ENCODE measurements around the gene DYSF.

The DYSF gene

GRCh38 chr2:71503837-71504236 is 50.5 kb downstream of the DYSF start:
- no peak for DNase-seq

GRCh38 chr2:71504611-71505010 is 51.2 kb downstream of the DYSF start:
- no peak for DNase-seq

GRCh38 chr2:71505086-71505769 is 51.9 kb downstream of the DYSF start:
- no peak for DNase-seq

- DNase-seq, result no peak
Observed at GRCh38 chr2:71505770-71506140, 52.4 kb downstream of the DYSF start.

GRCh38 chr2:71506222-71507153 is 53.1 kb downstream of the DYSF start:
- DNase-seq, result no peak

- DNase-seq, result no peak
Observed at GRCh38 chr2:71507476-71507875, 54.1 kb downstream of the DYSF start.

GRCh38 chr2:71510196-71510807 is 56.9 kb downstream of the DYSF start:
- peak; percentile 75 for DNase-seq

GRCh38 chr2:71510938-71511337 is 57.6 kb downstream of the DYSF start:
- DNase-seq, result no peak

- DNase-seq, result no peak
Observed at GRCh38 chr2:71511776-71512175, 58.4 kb downstream of the DYSF start.

GRCh38 chr2:71512386-71512785 is 59.0 kb downstream of the DYSF start:
- DNase-seq, result no peak

- no peak for DNase-seq
Observed at GRCh38 chr2:71513096-71513495, 59.7 kb downstream of the DYSF start.

GRCh38 chr2:71513721-71514120 is 60.4 kb downstream of the DYSF start:
- DNase-seq, result no peak

- no peak for DNase-seq
Observed at GRCh38 chr2:71516253-71516888, 63.0 kb downstream of the DYSF start.

GRCh38 chr2:71517851-71518250 is 64.5 kb downstream of the DYSF start:
- no peak for DNase-seq

- no peak for DNase-seq
Observed at GRCh38 chr2:71521436-71521950, 68.1 kb downstream of the DYSF start.

GRCh38 chr2:71524476-71524875 is 71.1 kb downstream of the DYSF start:
- no peak for DNase-seq

GRCh38 chr2:71526141-71526540 is 72.8 kb downstream of the DYSF start:
- no peak for DNase-seq

- no peak for DNase-seq
Observed at GRCh38 chr2:71526975-71527374, 73.6 kb downstream of the DYSF start.

- DNase-seq, result no peak
Observed at GRCh38 chr2:71528131-71528591, 74.8 kb downstream of the DYSF start.

GRCh38 chr2:71528749-71529148 is 75.4 kb downstream of the DYSF start:
- DNase-seq, result no peak

- no peak for DNase-seq
Observed at GRCh38 chr2:71530211-71530610, 76.8 kb downstream of the DYSF start.

- DNase-seq, result no peak
Observed at GRCh38 chr2:71530641-71531332, 77.4 kb downstream of the DYSF start.

Measured in activated naive CD4-positive, alpha-beta T cell treated with anti-CD3 and anti-CD28 coated beads, Interleukin-2, amount 50 U/mL, for 16 hours (primary cell).